ENCODE measurements around the gene CST5.
"Not testable (repeated sequence)": the region's sequence is repeated elsewhere in the genome, so short reads cannot be mapped to it uniquely, and the experiment has no call there.

Gene CST5

GRCh38 chr20:23867152-23867776, 12.3 kb downstream of the CST5 start:
- no peak for DNase-seq (ENCODE audit: low read depth in 1 of 2, low spot score in 1 of 2)
- in situ Hi-C loops (cut with HindIII; ENCODE audit: low pct_unique_long_range_greater_than_20kb, low sequenced_read_pairs), result no loop called here
- TF ChIP-seq JUND (IDR thresholded peaks at IDR 0.05; ENCODE audit: low read depth), result no peak

DNA sequence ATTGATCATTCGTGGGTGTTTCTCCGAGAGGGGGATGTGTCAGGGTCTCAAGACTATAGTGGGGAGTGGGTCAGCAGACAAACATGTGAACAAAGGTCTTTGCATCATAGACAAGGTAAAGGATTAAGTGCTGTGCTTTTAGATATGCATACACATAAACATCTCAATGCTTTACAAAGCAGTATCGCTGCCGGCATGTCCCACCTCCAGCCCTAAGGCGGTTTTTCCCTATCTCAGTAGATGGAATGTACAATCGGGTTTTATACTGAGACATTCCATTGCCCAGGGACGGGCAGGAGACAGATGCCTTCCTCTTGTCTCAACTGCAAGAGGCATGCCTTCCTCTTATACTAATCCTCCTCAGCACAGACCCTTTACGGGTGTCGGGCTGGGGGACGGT, 18.8 kb downstream of the CST5 start:
- in situ Hi-C loops (cut with HindIII; ENCODE audit: low pct_unique_long_range_greater_than_20kb, low sequenced_read_pairs); DNase-seq (ENCODE audit: low read depth in 1 of 2, low spot score in 1 of 2): not testable (repeated sequence)

DNA sequence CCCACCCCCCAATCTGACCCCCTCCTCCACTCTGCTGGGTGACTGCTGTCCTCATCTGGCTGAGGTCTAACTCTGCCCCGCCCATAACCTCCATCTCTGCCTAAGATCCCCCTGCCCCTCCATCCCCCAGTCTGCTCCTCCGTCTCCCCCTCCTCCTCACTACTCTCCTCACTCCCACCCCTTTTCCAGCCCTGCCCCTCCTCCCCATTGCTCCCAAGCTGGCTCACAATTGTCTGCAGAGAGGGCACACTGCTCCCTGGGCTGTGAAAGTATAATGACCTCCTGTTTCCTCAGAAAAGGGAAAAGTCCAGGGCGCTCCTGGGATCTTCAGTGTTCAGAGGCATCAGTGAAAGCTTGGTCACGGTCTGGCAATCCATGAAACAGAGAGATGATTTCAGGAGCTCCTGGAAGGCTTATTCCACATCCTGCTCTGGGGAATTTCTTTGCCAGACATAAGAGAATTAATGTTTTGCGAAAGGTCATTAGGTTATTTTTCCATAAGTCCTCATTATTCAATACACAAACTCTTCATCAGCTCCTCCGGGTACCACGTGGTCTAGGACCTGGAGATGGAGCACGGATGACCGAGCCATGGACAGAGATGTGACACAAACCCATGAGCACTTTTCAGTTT, 21.5 kb downstream of the CST5 start:
- in situ Hi-C loops (cut with HindIII; ENCODE audit: low pct_unique_long_range_greater_than_20kb, low sequenced_read_pairs), result no loop called here
- TF ChIP-seq JUND (IDR thresholded peaks at IDR 0.05; ENCODE audit: low read depth), result no peak
- no peak for DNase-seq (ENCODE audit: low read depth in 1 of 2, low spot score in 1 of 2)

DNA sequence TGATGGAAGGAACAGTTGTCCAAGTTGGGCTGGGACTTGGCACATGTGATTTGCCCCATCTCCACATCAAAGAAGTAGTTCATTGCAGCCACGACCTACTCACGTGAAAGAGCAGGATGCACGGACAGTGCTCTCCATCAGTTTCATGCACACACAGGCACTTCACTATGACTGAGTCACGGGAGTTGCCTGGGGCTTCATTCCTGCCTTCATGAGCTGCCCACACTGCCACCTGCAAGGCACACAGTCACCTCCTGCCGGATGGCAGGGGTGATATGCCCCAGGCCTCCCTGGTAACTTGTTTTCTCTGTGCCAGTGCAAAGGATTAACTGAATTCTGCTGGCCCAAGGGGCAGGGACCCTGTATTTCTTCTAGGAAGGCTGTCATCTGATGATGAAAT, 22.8 kb downstream of the CST5 start:
- in situ Hi-C loops (cut with HindIII; ENCODE audit: low pct_unique_long_range_greater_than_20kb, low sequenced_read_pairs), result no loop called here
- DNase-seq (ENCODE audit: low read depth in 1 of 2, low spot score in 1 of 2), result no peak
- no peak for TF ChIP-seq JUND (IDR thresholded peaks at IDR 0.05; ENCODE audit: low read depth)

GRCh38 chr20:23856226-23856625, 23.3 kb downstream of the CST5 start:
- DNase-seq (ENCODE audit: low read depth in 1 of 2, low spot score in 1 of 2), result no peak
- in situ Hi-C loops (cut with HindIII; ENCODE audit: low pct_unique_long_range_greater_than_20kb, low sequenced_read_pairs), result no loop called here
- no peak for TF ChIP-seq JUND (IDR thresholded peaks at IDR 0.05; ENCODE audit: low read depth)

DNA sequence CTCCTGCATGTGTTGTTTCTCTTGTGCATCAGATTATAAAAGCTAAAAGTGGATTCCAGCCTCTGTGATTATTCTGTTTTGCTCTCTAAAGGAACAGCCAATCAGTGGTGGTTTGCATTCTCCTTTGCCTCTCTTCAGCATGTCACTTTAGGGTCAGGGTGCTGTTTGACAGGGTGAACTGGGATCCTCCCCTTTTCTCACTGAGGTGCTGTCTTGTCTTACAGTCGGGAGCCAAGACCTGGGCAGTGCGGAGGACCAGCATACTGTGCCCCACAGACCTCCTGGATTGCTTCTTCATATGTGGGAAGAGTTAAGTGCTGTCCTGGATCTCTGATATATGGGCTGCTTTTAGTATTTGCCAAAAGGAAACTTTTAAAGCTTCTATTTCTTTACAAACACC, 37.9 kb downstream of the CST5 start:
- TF ChIP-seq JUND (IDR thresholded peaks at IDR 0.05; ENCODE audit: low read depth), result no peak
- in situ Hi-C loops (cut with HindIII; ENCODE audit: low pct_unique_long_range_greater_than_20kb, low sequenced_read_pairs), result no loop called here
- DNase-seq (ENCODE audit: low read depth in 1 of 2, low spot score in 1 of 2), result no peak

DNA sequence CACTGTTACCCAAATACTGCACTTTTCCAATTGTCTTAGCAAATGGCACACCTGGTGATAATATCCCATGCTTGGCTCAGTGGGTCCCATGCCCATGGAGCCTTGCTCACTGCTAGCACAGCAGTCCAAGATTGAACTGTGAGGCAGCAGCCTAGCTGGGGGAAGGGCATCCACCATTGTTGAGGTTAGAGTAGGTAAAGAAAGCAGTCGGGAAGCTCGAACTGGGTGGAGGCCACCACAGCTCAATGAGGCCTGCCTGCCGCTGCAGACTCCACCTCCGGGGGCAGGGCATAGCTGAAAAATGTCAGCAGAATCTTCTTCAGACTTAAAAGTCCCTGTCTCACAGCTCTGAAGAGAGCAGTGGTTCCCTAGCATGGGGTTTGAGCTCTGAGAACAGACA, 43.8 kb downstream of the CST5 start:
- in situ Hi-C loops (cut with HindIII; ENCODE audit: low pct_unique_long_range_greater_than_20kb, low sequenced_read_pairs), result no loop called here
- TF ChIP-seq JUND (IDR thresholded peaks at IDR 0.05; ENCODE audit: low read depth), result no peak
- DNase-seq (ENCODE audit: low read depth in 1 of 2, low spot score in 1 of 2), result no peak

GRCh38 chr20:23832775-23833513, 46.6 kb downstream of the CST5 start:
- TF ChIP-seq JUND (IDR thresholded peaks at IDR 0.05; ENCODE audit: low read depth), result no peak
- in situ Hi-C loops (cut with HindIII; ENCODE audit: low pct_unique_long_range_greater_than_20kb, low sequenced_read_pairs), result no loop called here
- no peak for DNase-seq (ENCODE audit: low read depth in 1 of 2, low spot score in 1 of 2)

GRCh38 chr20:23831961-23832360, 47.6 kb downstream of the CST5 start:
- DNase-seq (ENCODE audit: low read depth in 1 of 2, low spot score in 1 of 2), result not testable (repeated sequence)

GRCh38 chr20:23826541-23827021, 53.0 kb downstream of the CST5 start, which contains the start of gene CST2:
Gene CST2 (minus strand): TSS chr20:23826729. CDS start chr20:23826660, 69 bp downstream.
- in situ Hi-C loops (cut with HindIII; ENCODE audit: low pct_unique_long_range_greater_than_20kb, low sequenced_read_pairs), result no loop called here
- DNase-seq (ENCODE audit: low read depth in 1 of 2, low spot score in 1 of 2), result no peak
- TF ChIP-seq JUND (IDR thresholded peaks at IDR 0.05; ENCODE audit: low read depth), result no peak

More at GRCh38 chr20:23831961-23832360, 47.6 kb downstream of the CST5 start:
- in situ Hi-C loops (cut with HindIII; ENCODE audit: low pct_unique_long_range_greater_than_20kb, low sequenced_read_pairs), result not testable (repeated sequence)

All from T47D (cell line).